Measurements from ENCODE around the gene TNP1.

The TNP1 gene

DNA sequence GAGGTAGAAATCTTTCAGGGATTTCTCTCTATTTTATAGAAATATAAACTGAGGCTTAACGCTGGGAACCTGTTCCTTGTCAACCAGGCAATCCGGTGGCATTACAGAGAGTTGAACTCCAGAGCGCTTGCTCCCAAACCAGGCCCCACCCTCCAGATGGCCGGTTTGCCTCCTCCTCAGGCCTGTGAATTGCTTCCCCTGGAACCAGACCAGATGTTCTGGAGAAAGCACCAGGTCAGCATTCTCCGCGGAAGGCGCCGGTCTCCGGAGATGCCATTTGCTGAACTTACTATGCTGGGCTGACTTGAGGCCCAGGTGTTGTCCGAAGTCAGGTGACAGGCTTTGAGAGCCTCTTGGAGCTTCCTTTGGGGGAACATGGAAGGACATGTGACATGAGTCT lies 17.2 kb downstream of the TNP1 start:
- DNase-seq (ENCODE audit: low read depth in 2 of 2) = no peak

DNA sequence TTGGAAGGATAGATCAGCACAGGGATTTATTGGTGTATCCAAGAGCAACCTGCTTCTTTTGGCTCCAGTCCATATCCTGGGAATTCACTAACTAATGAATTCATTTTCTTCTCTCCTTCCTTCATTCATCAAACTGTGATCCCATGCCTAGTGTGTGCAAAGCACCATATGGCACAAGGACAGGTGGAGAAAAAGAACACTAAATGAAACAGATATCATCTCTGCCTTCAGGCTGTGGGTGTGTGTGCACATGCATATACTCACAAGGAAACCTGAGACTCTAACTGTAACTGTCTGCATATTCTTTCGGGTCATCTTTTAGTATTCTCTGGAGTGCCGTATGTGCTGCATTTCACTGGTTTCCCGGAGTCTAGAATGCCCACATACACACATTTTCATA lies 20.2 kb downstream of the TNP1 start:
- no peak for DNase-seq (ENCODE audit: low read depth in 2 of 2)

DNA sequence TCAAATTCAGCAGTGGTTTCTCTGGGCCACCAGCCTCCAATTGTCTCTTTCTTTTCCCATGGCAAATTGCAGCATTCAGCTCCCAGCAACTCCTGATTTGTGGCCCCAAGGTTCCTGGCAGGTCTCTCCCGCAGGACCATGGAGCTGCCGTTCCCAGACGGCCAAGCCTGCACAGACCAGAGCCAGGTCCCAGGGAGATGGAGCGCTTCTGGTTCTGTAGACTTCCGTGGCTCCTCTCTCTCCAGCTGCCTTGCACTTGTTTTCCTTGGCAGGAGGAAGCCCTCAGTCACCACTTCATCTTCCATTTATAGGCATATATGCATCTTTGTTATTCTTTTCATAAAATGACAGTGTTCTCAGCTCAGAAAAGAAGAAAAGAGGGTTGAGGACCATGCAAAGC lies 21.7 kb downstream of the TNP1 start:
- no peak for DNase-seq (ENCODE audit: low read depth in 2 of 2)

DNA sequence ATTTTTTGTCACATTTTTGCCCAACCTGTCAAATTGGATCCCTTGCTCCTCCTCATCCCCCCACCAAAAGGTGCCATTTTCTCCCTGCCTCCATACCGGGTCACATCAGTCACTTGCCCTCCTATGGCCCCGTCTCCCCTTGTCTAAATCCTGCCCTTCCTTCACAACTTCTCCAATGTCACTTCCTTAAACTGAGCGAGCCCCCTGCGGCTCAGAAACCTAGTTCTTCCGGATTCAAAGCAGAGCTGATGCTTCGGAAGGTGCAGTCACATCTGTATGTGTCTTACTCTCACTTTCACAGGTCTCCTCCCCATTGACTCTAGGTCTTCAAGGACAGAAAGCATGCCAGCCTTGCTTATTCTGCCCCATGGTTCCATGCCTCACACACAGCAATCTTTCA lies 22.1 kb downstream of the TNP1 start:
- DNase-seq (ENCODE audit: low read depth in 2 of 2) = no peak

DNA sequence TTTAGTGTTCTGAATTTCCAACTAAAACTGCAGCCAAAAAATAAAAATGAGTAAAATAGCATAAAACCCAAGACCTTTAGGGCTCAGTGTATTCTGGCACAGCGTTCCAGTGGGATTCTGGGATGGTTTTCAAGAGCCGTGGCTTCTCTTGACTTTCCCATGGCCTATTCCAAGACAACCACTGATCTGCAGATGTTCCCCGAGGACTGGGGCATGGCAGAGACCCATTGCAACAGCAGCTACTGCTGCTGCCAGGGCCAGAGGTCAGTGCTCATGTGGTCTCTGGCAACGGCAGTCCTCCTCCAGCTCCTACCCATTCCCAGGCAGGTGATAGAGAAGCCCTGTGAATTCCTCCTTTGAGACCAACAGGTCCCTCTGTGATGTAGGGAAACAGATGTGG lies 26.8 kb downstream of the TNP1 start:
- no peak for DNase-seq (ENCODE audit: low read depth in 2 of 2)

DNA sequence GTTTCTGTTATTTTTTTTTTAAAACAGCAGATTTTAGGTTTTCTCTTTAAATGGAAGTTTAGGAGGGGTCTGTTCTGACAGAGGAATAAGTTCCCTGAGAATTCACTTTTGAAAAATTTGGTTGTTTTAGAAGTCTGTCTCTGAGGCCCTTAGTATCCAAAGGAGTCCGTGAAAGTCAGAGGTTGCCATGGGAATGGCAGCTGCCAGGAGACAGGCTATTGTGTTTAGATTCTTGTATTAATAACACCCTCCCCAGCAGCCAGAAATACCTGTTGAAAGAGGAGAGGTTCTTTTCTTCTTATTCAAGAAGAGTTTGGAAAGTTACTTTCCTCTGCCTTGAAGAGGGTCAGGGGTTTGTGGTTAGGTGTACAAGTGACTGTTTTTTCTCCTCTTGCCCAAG lies 29.5 kb downstream of the TNP1 start:
- no peak for DNase-seq (ENCODE audit: low read depth in 2 of 2)

DNA sequence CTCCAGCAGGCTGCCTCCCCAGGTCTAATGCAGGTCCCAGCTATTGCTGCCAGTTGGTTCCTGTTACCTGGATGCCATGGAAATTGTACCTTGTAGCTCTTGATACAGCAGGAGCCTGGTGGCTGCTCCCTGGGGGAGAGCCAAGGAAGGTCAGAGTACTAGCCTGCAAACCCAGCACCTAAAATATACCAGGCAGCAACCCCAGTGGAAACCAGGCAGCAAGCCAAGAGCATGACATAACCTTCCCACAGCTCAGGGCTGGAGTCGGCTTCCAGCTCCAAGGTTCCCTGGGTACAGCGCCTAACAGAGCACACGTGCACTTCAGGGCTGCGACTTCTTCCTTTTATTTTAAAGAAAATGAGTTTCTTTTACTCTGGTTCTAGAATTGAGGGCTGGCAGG lies 30.3 kb downstream of the TNP1 start:
- no peak for DNase-seq (ENCODE audit: low read depth in 2 of 2)

DNA sequence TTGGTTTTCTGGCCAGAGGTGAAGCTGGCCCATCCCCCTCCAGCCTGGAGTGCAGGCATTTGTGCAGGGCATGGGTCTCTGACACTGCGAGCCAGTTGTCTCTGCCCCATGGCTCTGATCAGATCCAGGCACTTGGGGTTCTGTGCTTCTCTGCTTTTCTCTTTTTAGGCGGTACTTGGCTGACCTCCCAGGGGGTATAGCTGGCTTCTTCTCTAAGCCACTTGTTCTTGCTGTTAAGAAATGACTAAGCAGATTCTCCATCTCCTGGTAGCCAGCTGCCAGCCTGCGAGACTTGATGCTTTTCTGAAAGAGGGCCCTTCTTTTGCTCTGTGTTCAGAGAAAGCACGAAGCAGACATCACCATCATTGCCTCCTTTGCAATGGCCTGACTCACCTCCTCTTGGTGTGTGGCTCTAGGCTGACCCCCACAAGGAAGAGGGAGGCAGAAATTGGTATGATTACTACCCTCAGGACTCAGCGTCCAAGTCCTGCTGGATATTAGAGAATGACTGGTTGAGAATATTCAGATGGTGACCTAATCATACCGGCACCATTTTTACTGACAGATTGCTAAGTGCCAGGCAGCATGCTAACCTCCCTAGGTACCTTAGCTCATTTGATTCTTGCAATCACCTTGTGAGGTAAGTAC lies 32.7 kb downstream of the TNP1 start:
- no peak for DNase-seq (ENCODE audit: low read depth in 2 of 2)

DNA sequence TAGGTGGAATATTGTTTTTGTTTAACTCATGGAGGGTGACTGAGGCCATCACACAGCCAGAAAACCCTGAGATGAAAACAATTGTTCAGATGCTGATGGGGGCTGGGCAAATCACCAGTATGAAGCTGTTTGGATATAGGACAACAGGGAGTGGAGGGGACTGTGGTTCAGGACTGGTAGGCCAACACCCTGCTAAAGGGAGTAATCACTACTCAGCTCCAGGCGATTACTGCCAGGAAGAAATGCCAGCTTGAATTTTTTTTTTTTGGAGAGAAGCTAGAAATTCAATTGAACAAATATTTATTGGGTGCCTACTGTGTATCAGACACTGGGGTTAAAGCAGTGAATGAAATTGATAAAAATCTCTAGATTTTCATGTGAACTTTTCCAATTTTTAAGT lies 37.4 kb downstream of the TNP1 start:
- DNase-seq (ENCODE audit: low read depth in 2 of 2) = no peak

DNA sequence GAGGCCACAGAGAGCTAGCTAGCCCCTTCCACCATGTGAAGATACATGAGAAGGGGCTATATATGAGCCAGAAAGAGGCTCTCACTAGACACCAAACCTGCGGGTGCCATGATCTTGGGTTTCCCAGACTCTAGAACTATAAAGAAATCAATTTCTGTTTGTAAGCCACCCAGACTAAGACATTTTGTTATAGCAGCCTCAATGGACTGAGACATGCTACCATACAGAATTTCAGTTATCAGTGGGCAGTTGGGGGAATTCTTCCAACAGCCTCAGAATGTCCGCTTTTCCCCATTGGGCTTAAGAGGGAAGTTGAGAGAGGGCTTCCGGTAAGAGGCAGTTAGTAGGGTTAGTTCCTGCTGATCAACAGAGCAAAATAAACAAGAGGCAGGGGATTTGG lies 39.2 kb downstream of the TNP1 start:
- DNase-seq (ENCODE audit: low read depth in 2 of 2) = no peak

DNA sequence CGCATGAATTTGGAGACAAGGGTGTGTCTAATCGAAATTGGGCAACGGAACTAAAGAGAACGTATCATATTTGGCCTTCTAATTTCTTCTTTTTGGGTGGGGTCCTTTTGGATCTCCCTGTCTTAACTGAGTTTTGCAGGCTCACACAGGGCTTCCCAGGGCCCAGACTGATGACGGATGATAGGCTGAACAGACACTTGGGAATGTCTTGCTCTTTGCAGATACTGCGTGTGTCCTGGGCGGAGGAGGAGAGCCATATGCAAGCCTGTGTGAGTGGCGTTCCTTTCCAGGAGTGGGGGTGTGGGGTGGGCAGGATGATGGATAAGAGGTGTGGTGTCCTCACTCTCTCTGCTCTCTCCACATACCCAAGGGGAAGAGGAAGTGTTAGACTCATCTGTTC lies 40.1 kb downstream of the TNP1 start:
- DNase-seq (ENCODE audit: low read depth in 2 of 2) = no peak

DNA sequence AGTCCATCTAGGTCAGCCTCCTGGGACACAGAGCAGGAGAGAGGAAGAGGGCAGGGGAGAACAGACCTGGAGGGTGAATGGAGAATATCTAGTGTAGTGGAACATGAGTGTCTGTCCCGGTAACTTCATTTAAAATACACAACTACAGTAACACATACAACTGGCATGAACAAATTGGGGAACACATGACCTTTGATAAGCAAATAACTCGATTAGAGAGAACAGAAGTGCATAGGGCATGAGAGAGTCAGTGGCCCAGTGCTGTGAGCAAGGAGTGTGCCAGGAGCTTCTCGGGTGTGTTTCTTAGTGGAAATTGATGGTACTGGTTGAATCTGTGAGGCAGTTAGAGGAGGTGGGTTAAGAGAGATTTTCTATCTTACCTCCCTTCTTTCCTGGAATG lies 40.8 kb downstream of the TNP1 start:
- DNase-seq (ENCODE audit: low read depth in 2 of 2) = no peak

DNA sequence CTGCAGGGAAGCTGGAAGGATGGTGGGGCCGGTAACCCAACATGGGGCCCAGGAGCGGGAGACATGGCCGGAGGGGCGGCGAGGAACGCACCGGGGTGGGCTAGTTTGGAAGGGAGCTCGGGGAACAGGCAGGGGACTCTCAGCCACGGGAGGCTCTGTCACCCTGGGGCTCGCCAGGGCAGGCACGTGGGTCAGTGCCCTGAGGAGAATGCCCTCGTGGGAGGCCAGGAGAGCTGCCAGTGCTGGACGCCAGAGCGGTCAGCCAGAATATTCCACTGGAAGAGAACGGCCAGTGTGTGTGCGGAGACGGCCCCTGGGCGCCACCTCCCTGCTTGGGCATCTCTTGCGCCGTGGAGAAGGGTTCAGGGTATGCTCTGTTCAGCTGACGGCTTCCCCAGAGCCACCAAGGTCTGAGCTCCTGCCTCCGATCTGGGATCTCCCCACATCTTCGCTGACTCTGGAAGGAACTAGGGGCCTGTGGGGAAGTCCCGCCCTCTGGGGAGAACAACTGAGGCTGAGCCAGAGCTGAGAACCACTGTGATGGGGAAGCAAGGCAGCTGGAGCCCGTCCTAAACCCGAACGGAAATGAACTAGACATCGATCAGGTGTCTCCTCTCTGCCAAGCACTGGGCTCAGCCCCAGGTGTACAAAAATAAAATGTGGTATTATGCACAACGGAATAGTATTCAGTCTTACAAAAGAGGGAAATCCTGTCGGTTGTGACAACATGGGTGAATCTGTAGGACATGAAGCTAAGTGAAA lies 49.3 kb downstream of the TNP1 start:
- no peak for DNase-seq (ENCODE audit: low read depth in 2 of 2)

Data from stimulated activated CD4-positive, alpha-beta T cell treated with anti-CD3 and anti-CD28 coated beads, Interleukin-12 subunit alpha, Interleukin-12 subunit beta, amount 100 ng/mL, for 24 hours (primary cell).